GM18520 (cell line): Measurements from ENCODE around the gene PPY.
"Not testable (repeated sequence)": the region's sequence is repeated elsewhere in the genome, so short reads cannot be mapped to it uniquely, and the experiment has no call there.

Experiments
- ATAC-seq: cut with Tn5 transposase; IDR thresholded peaks from one replicate; pipeline ENCODE4 v1.9.1; 2021; ENCODE audit not compliant: unreplicated experiment

Gene PPY

GRCh38 chr17:43906951-43907424 lies 35.3 kb downstream of the PPY start:
- ATAC-seq, result no peak

GRCh38 chr17:43905985-43906852 lies 36.1 kb downstream of the PPY start:
- no peak for ATAC-seq

- no peak for ATAC-seq
These were observed 36.8 kb downstream of the PPY start for GRCh38 chr17:43905400-43905984.

GRCh38 chr17:43901861-43902589 lies 40.3 kb downstream of the PPY start:
- ATAC-seq, result no peak

GRCh38 chr17:43900858-43901754 lies 41.2 kb downstream of the PPY start:
- no peak for ATAC-seq

- peak; percentile 65 for ATAC-seq
These were observed 42.0 kb downstream of the PPY start for GRCh38 chr17:43900183-43900857.

GRCh38 chr17:43898446-43898845 lies 43.8 kb downstream of the PPY start:
- no peak for ATAC-seq

- no peak for ATAC-seq
These were observed 44.4 kb downstream of the PPY start for GRCh38 chr17:43897831-43898230.

GRCh38 chr17:43894494-43894893 lies 47.8 kb downstream of the PPY start:
- ATAC-seq, result not testable (repeated sequence)

GRCh38 chr17:43892647-43892952 lies 49.7 kb downstream of the PPY start:
- ATAC-seq, result no peak

- ATAC-seq, result no peak
These were observed 50.2 kb downstream of the PPY start for GRCh38 chr17:43891851-43892646.
